HCEC 1CT (cell line): ENCODE measurements around the gene KLK1.
"Not testable (repeated sequence)": the region's sequence is repeated elsewhere in the genome, so short reads cannot be mapped to it uniquely, and the experiment has no call there.

Experiments
- DNase-seq: peaks from one replicate; pipeline ENCODE4 v3.0.0-alpha.2; 2017

The KLK1 gene

GRCh38 chr19:50812474-50812873, 11.1 kb downstream of the KLK1 start:
- DNase-seq: no peak

GRCh38 chr19:50811622-50812238, 11.9 kb downstream of the KLK1 start:
- not testable (repeated sequence) for DNase-seq

- no peak for DNase-seq
Measured at GRCh38 chr19:50808856-50809255, 14.7 kb downstream of the KLK1 start.

GRCh38 chr19:50804420-50805272, 18.9 kb downstream of the KLK1 start:
- DNase-seq: peak; percentile 99

- DNase-seq: no peak
Measured at GRCh38 chr19:50803633-50804419, 19.8 kb downstream of the KLK1 start.

GRCh38 chr19:50801107-50801506, 22.5 kb downstream of the KLK1 start:
- no peak for DNase-seq

- no peak for DNase-seq
Measured at GRCh38 chr19:50799547-50799851, 24.1 kb downstream of the KLK1 start.

GRCh38 chr19:50798659-50799546, 24.7 kb downstream of the KLK1 start:
- DNase-seq: no peak

- DNase-seq: no peak
Measured at GRCh38 chr19:50797781-50798658, 25.6 kb downstream of the KLK1 start.

GRCh38 chr19:50797429-50797780, 26.2 kb downstream of the KLK1 start:
- no peak for DNase-seq

GRCh38 chr19:50796634-50797428, 26.8 kb downstream of the KLK1 start:
- DNase-seq: no peak

GRCh38 chr19:50796128-50796633, 27.4 kb downstream of the KLK1 start:
- DNase-seq: no peak

GRCh38 chr19:50795664-50796073, 27.9 kb downstream of the KLK1 start:
- DNase-seq: no peak

GRCh38 chr19:50794876-50795663, 28.5 kb downstream of the KLK1 start:
- DNase-seq: peak; percentile 29

- DNase-seq: no peak
Measured at GRCh38 chr19:50794074-50794875, 29.3 kb downstream of the KLK1 start.

- DNase-seq: no peak
Measured at GRCh38 chr19:50793558-50794065, 30.0 kb downstream of the KLK1 start.

GRCh38 chr19:50792272-50793250, 31.0 kb downstream of the KLK1 start:
- DNase-seq: no peak
